Heart left ventricle (tissue), 16 donors: ENCODE results near the gene EFNA2. TPM values are rescaled to one million over a fixed set of nuclear protein-coding genes. Genes with fewer than 3 reads are reported as not detected.

Source experiments
- ATAC-seq, 4 donors: fragments of 200-7000 bp; cut with Tn5 transposase; one replicate each; pipeline ENCODE4 v1.9.1; 2020 to 2022; ENCODE audit warnings: moderate library complexity in 4 of 4, mild to moderate bottlenecking in 3 of 4, moderate number of reproducible peaks in 1 of 4
- DNase-seq, 5 donors: peaks; one replicate each; pipeline ENCODE4 v3.0.0-alpha.2; 2020
- H3K27ac ChIP-seq, 12 donors: fragments of 200-600 bp; sonication (generic) in 4 of 12; one replicate each; pipeline versions ENCODE4 v1.5.0 to v1.8.0; 2016 to 2022; ENCODE audit warnings: mild to moderate bottlenecking in 2 of 12
- H3K27me3 ChIP-seq, 9 donors: fragments of 200-600 bp; sonication (generic) in 2 of 9; one replicate each; pipeline versions ENCODE4 v1.5.1 to v1.8.0; 2016 to 2022; ENCODE audit warnings: mild to moderate bottlenecking in 3 of 9
- H3K36me3 ChIP-seq, 9 donors: fragments of 200-600 bp; sonication (generic) in 2 of 9; one replicate each; pipeline versions ENCODE4 v1.5.0 to v1.8.0; 2018 to 2022; ENCODE audit warnings: mild to moderate bottlenecking in 2 of 9
- H3K4me1 ChIP-seq, 12 donors: fragments of 200-600 bp; sonication (generic) in 4 of 12; one replicate each; pipeline versions ENCODE4 v1.5.0 to v1.8.0; 2016 to 2022; ENCODE audit warnings: mild to moderate bottlenecking in 3 of 12
- H3K4me3 ChIP-seq, 12 donors: fragments of 200-600 bp; sonication (generic) in 4 of 12; one replicate each; pipeline versions ENCODE4 v1.5.0 to v1.8.0; 2017 to 2022; ENCODE audit warnings: mild to moderate bottlenecking in 9 of 12, moderate library complexity in 4 of 12
- H3K9me3 ChIP-seq, 12 donors: fragments of 200-600 bp; sonication (generic) in 4 of 12; one replicate each; pipeline versions ENCODE4 v1.5.0 to v1.8.0; 2016 to 2022; ENCODE audit warnings: mild to moderate bottlenecking in 1 of 12
- CTCF ChIP-seq, 12 donors: fragments of 200-600 bp; sonication (generic) in 4 of 12; IDR thresholded peaks; one replicate each; pipeline versions ENCODE4 v1.5.0 to v1.8.0; 2018 to 2022; ENCODE audit warnings: antibody characterized with exemption in 12 of 12, mild to moderate bottlenecking in 5 of 12
- POLR2A ChIP-seq, 2 donors: fragments of 450-650 bp; IDR thresholded peaks; one replicate each; pipeline ENCODE4 v1.6.1; 2017; ENCODE audit warnings: antibody characterized with exemption in 2 of 2, mild to moderate bottlenecking in 2 of 2, moderate library complexity in 2 of 2
- WGBS, 4 donors: extraction: QIAGEN DNeasy Blood & Tissue Kit in 2 of 4; methylation state at CpG; one replicate each; pipeline versions ENCODE4 v1.1.5 to v1.1.7; 2013 to 2018; 5-methylcytosine and 5-hydroxymethylcytosine counted together
- intact Hi-C, 10 donors: fragments of 100-400 bp; cut with DNase I; formaldehyde crosslinking; loops; one replicate each; pipeline versions ENCODE4 v1.11.1 to v1.14.2; 2022
- polyA plus RNA-seq, 2 donors: library from polyadenylated mRNA; stranded (reverse); fragments of 200-250 nt; gene quantifications; one replicate each; pipeline ENCODE4 v1.2.3, GENCODE V29; 2013
- total RNA-seq, 9 donors: library from RNA; depleted of rRNA in 2 of 9; stranded (reverse); fragments of >200 nt in 2 of 9; fragmentation: NEBNext Ultra II Directional in 3 of 9; extraction: Animal tissue kit (Norgen Biotek cat#: 25700) in 3 of 9; gene quantifications; one replicate each; pipeline versions ENCODE4 v1.1.0 to v1.2.4, GENCODE V29; 2016 to 2023
- donor health status: ischemic (EF 13 %, LVEDD 7.1; RV severe dilation, severe dysfunction).
- donor health status: healthy with polysubstance abuse.
- donor health status: DM: no; HTN: yes; CAD: no.
- donor health status: DM: no; HTN: no; CAD: no.
- donor health status: ischemic (EF 25% LVEDD 6.9; RV normal size, moderate dysfunction).
- donor health status: ischemic (EF 25% LVEDD 5.7; RV mildly dilated, moderate dysfunction).
- donor health status: healthy.
- donor health status: DM: yes; HTN: yes; CAD: no.
- donor health status: ischemic (EF 35%, LVEDD 5.7; RV mildly dilated, moderate dysfunction).
- donor health status: nonischemic (EF 11% LVEDD 7.7; RV severe dilation, severe dysfunction).
- donor health status: DM: yes; HTN: yes; CAD: no.
- donor health status: PGD.
- donor health status: ischemic (EF 29% LVEDD 5.4; RV normal size, mild dysfunction).
- donor health status: nonischemic (EF 23%, LVEDD 6.1; RV moderate dilation, normal function).

The EFNA2 gene
- total and polyA plus RNA-seq, 11 donors: not detected

GRCh38 chr19:1350867-1351266 lies 65.2 kb downstream of the EFNA2 start:
- DNase-seq (no peak), ATAC-seq (no peak)
- H3K9me3 ChIP-seq: no peaks in the 10 kb centered on the region
- TF ChIP-seq CTCF (IDR thresholded peaks at IDR 0.05): no peak
- TF ChIP-seq POLR2A (IDR thresholded peaks at IDR 0.05): no peak
- peaks cover 0 to 16% (median 8%) of the 10 kb centered on the region in 12 donors for H3K4me1 ChIP-seq
- H3K27ac ChIP-seq: no peak overlapping the region
- H3K27me3 ChIP-seq: no peaks in the 10 kb centered on the region
- 45 to 58% (median 48%) methylated on average over 5 of the region's 5 CpGs for WGBS, 4 donors
- H3K36me3 ChIP-seq: no peaks in the 10 kb centered on the region
- H3K4me3 ChIP-seq: no peak overlapping the region
- intact Hi-C loops: loop anchor here in 2 of 10 donors (10.0 kb wide), 2 partner anchors 66 to 76 kb away; partner anchors contain the start of genes EFNA2 (in 1 of the 2) and FAM174C (in 1 of the 2)

Other genes with a start within 250 kb of the EFNA2 start
- 10 to 100 TPM in 4 of 9 donors, 1 to 10 TPM in 5; 5.9 to 12.4 (median 9.2) TPM for gene ABCA7, start 245.8 kb upstream of the EFNA2 start, total RNA-seq
- 1 to 10 TPM; 2.9 to 8.8 TPM for gene ABCA7, start 245.8 kb upstream of the EFNA2 start, polyA plus RNA-seq
- gene ARHGAP45, start 218.7 kb upstream of the EFNA2 start, total RNA-seq: 10 to 100 TPM in 3 of 9 donors, 1 to 10 TPM in 6; 1.6 to 38.2 (median 5.1) TPM
- 1 to 10 TPM; 4.1 to 4.7 TPM for gene ARHGAP45, start 218.7 kb upstream of the EFNA2 start, polyA plus RNA-seq
- 100 to 1,000 TPM; 116 to 220 (median 139) TPM for gene POLR2E, start 190.5 kb upstream of the EFNA2 start, total RNA-seq
- 100 to 1,000 TPM; 161 to 209 TPM for gene POLR2E, start 190.5 kb upstream of the EFNA2 start, polyA plus RNA-seq
- gene GPX4, start 181.9 kb upstream of the EFNA2 start, total RNA-seq: 100 to 1,000 TPM; 251 to 590 (median 289) TPM
- gene GPX4, start 181.9 kb upstream of the EFNA2 start, polyA plus RNA-seq: 100 to 1,000 TPM; 377 to 558 TPM
- gene SBNO2, start 111.6 kb upstream of the EFNA2 start, total RNA-seq: 10 to 100 TPM in 8 of 9 donors, 1 to 10 TPM in 1; 9.9 to 78.9 (median 20.0) TPM
- gene SBNO2, start 111.6 kb upstream of the EFNA2 start, polyA plus RNA-seq: 10 to 100 TPM; 10.1 to 18.7 TPM
- gene STK11, start 80.1 kb upstream of the EFNA2 start, total RNA-seq: 10 to 100 TPM; 44.7 to 92.0 (median 50.7) TPM
- 10 to 100 TPM; 49.1 to 56.4 TPM for gene STK11, start 80.1 kb upstream of the EFNA2 start, polyA plus RNA-seq
- gene CBARP, start 47.9 kb upstream of the EFNA2 start, total RNA-seq: 1 to 10 TPM in 6 of 9 donors, under 1 TPM in 3; 0.60 to 2.2 (median 1.8) TPM
- gene CBARP, start 47.9 kb upstream of the EFNA2 start, polyA plus RNA-seq: 1 to 10 TPM; 1.0 to 1.6 TPM
- 100 to 1,000 TPM; 201 to 584 (median 450) TPM for gene ATP5F1D, start 44.1 kb upstream of the EFNA2 start, total RNA-seq
- 1,000 to 10,000 TPM in 1 of 2 donors, 100 to 1,000 TPM in 1; 459 to 1,034 TPM for gene ATP5F1D, start 44.1 kb upstream of the EFNA2 start, polyA plus RNA-seq
- gene MIDN, start 37.3 kb upstream of the EFNA2 start, total RNA-seq: 100 to 1,000 TPM in 1 of 9 donors, 10 to 100 TPM in 8; 25.8 to 115 (median 60.5) TPM
- gene MIDN, start 37.3 kb upstream of the EFNA2 start, polyA plus RNA-seq: 10 to 100 TPM; 31.5 to 33.6 TPM
- 100 to 1,000 TPM; 149 to 425 (median 269) TPM for gene CIRBP, start 16.5 kb upstream of the EFNA2 start, total RNA-seq
- gene CIRBP, start 16.5 kb upstream of the EFNA2 start, polyA plus RNA-seq: 100 to 1,000 TPM; 217 to 282 TPM
- 10 to 100 TPM; 11.6 to 46.7 (median 18.7) TPM for gene FAM174C, start 10.3 kb upstream of the EFNA2 start, total RNA-seq
- 10 to 100 TPM; 23.8 to 56.4 TPM for gene FAM174C, start 10.3 kb upstream of the EFNA2 start, polyA plus RNA-seq
- 100 to 1,000 TPM; 205 to 717 (median 336) TPM for gene NDUFS7, start 98.0 kb downstream of the EFNA2 start, total RNA-seq
- gene NDUFS7, start 98.0 kb downstream of the EFNA2 start, polyA plus RNA-seq: 100 to 1,000 TPM; 251 to 634 TPM
- gene GAMT, start 115.7 kb downstream of the EFNA2 start, total RNA-seq: 100 to 1,000 TPM in 1 of 9 donors, 10 to 100 TPM in 8; 35.9 to 167 (median 62.5) TPM
- gene GAMT, start 115.7 kb downstream of the EFNA2 start, polyA plus RNA-seq: 100 to 1,000 TPM in 1 of 2 donors, 10 to 100 TPM in 1; 21.9 to 180 TPM
- gene DAZAP1, start 121.7 kb downstream of the EFNA2 start, total RNA-seq: 100 to 1,000 TPM in 1 of 9 donors, 10 to 100 TPM in 8; 36.8 to 124 (median 78.5) TPM
- gene DAZAP1, start 121.7 kb downstream of the EFNA2 start, polyA plus RNA-seq: 100 to 1,000 TPM in 1 of 2 donors, 10 to 100 TPM in 1; 65.8 to 128 TPM
- gene RPS15, start 152.5 kb downstream of the EFNA2 start, total RNA-seq: 1,000 to 10,000 TPM in 2 of 9 donors, 100 to 1,000 TPM in 7; 468 to 2,348 (median 669) TPM
- 1,000 to 10,000 TPM; 2,165 to 2,683 TPM for gene RPS15, start 152.5 kb downstream of the EFNA2 start, polyA plus RNA-seq
- gene APC2, start 164.2 kb downstream of the EFNA2 start, total RNA-seq: under 1 TPM in 8 of 9 donors, not detected in 1; 0.04 to 0.72 (median 0.14) TPM
- under 1 TPM; 0.07 to 0.08 TPM for gene APC2, start 164.2 kb downstream of the EFNA2 start, polyA plus RNA-seq
- gene C19orf25, start 193.3 kb downstream of the EFNA2 start, total RNA-seq: 10 to 100 TPM in 8 of 9 donors, 1 to 10 TPM in 1; 9.4 to 29.2 (median 15.7) TPM
- gene C19orf25, start 193.3 kb downstream of the EFNA2 start, polyA plus RNA-seq: 10 to 100 TPM; 27.6 to 27.8 TPM
- 1 to 10 TPM in 6 of 9 donors, under 1 TPM in 3; 0.31 to 1.9 (median 1.7) TPM for gene PCSK4, start 204.5 kb downstream of the EFNA2 start, total RNA-seq
- gene PCSK4, start 204.5 kb downstream of the EFNA2 start, polyA plus RNA-seq: under 1 TPM; 0.83 to 0.91 TPM
- gene REEP6, start 205.3 kb downstream of the EFNA2 start, total RNA-seq: 1 to 10 TPM; 1.9 to 6.0 (median 3.5) TPM
- gene REEP6, start 205.3 kb downstream of the EFNA2 start, polyA plus RNA-seq: 1 to 10 TPM; 3.6 to 4.1 TPM
- gene ADAMTSL5, start 227.1 kb downstream of the EFNA2 start, total RNA-seq: 10 to 100 TPM; 24.4 to 53.6 (median 33.9) TPM
- 10 to 100 TPM; 20.8 to 25.5 TPM for gene ADAMTSL5, start 227.1 kb downstream of the EFNA2 start, polyA plus RNA-seq
- gene PLK5, start 238.2 kb downstream of the EFNA2 start, total RNA-seq: under 1 TPM in 1 of 9 donors, not detected in 8; 0.17 TPM
- under 1 TPM in 1 of 2 donors, not detected in 1; 0.30 TPM for gene PLK5, start 238.2 kb downstream of the EFNA2 start, polyA plus RNA-seq